Vagina (tissue), 2 donors: ENCODE results near the gene FKRP.
A peak's percentile ranks its signal among the peaks of the same experiment; 100 is the strongest.

Experiments used
- CTCF ChIP-seq, 3 experiments: fragments of 450-650 bp in 2 of 3; fragments of 200-600 bp in 1 of 3; sonication (generic) in 1 of 3; IDR thresholded peaks; one replicate each; pipeline ENCODE4 v1.5.1; 2017 to 2019; ENCODE audit warnings: antibody characterized with exemption in 3 of 3, mild to moderate bottlenecking in 2 of 3, moderate library complexity in 2 of 3
- POLR2A ChIP-seq, 2 donors: fragments of 450-650 bp; IDR thresholded peaks; one replicate each; pipeline ENCODE4 v1.6.1; 2017; ENCODE audit warnings: antibody characterized with exemption in 2 of 2, mild to moderate bottlenecking in 2 of 2, moderate library complexity in 2 of 2
- POLR2AphosphoS5 ChIP-seq, 2 donors: sonication (generic); formaldehyde crosslinking; IDR thresholded peaks; one replicate each; pipeline ENCODE4 v1.9.0; 2017; ENCODE audit warnings: antibody characterized with exemption in 2 of 2, mild to moderate bottlenecking in 2 of 2, low read depth in 1 of 2; ENCODE audit not compliant: insufficient read depth in 1 of 2

GRCh38 chr19:46764817-46765291, 19.0 kb downstream of the FKRP start:
- TF ChIP-seq CTCF (IDR thresholded peaks at IDR 0.05) (no peak), POLR2A (IDR thresholded peaks at IDR 0.05) (no peak), POLR2AphosphoS5 (IDR thresholded peaks at IDR 0.05; ENCODE audit: insufficient read depth in 1 of 2, low read depth in 1 of 2) (peak in 1 of 2 donors; percentile 17)
